Skeletal muscle tissue (tissue), 4 donors: Measurements from ENCODE around the gene NR2C2. TPM values are rescaled to one million over a fixed set of nuclear protein-coding genes. Genes with fewer than 3 reads are reported as not detected.
"Not testable (repeated sequence)": the region's sequence is repeated elsewhere in the genome, so short reads cannot be mapped to it uniquely, and the experiment has no call there.

Experiments
- H3K27ac ChIP-seq: one replicate; pipeline ENCODE4 v1.7.0; 2013; ENCODE audit warnings: mild to moderate bottlenecking, low read depth, low read length, inconsistent platforms
- H3K27me3 ChIP-seq, 3 donors: one replicate each; pipeline ENCODE4 v1.7.0; 2013; ENCODE audit warnings: low read length in 3 of 3; ENCODE audit not compliant: control insufficient read depth in 3 of 3, insufficient read depth in 3 of 3
- H3K36me3 ChIP-seq, 3 donors: one replicate each; pipeline ENCODE4 v1.7.0; 2013; ENCODE audit warnings: low read length in 3 of 3; ENCODE audit not compliant: control insufficient read depth in 3 of 3, insufficient read depth in 3 of 3
- H3K4me1 ChIP-seq, 3 donors: one replicate each; pipeline ENCODE4 v1.7.0; 2013; ENCODE audit warnings: low read length in 3 of 3, mild to moderate bottlenecking in 3 of 3; ENCODE audit not compliant: control insufficient read depth in 3 of 3, insufficient read depth in 3 of 3
- H3K4me3 ChIP-seq, 3 donors: one replicate each; pipeline ENCODE4 v1.7.0; 2013; ENCODE audit warnings: low read length in 3 of 3
- H3K9ac ChIP-seq, 3 donors: one replicate each; pipeline ENCODE4 v1.7.0; 2013; ENCODE audit warnings: low read length in 3 of 3, mild to moderate bottlenecking in 3 of 3, moderate library complexity in 2 of 3, low read depth in 1 of 3
- H3K9me3 ChIP-seq, 3 donors: one replicate each; pipeline ENCODE4 v1.7.0; 2013; ENCODE audit warnings: low read length in 3 of 3; ENCODE audit not compliant: control insufficient read depth in 3 of 3
- total RNA-seq: library from RNA; depleted of rRNA; stranded (reverse); fragments of >200 nt; gene quantifications from one replicate; pipeline ENCODE4 v1.2.3, GENCODE V29; 2014
- donor health status: Osteomylitis.

The NR2C2 gene
- total RNA-seq: 27.7 TPM

- Histone ChIP-seq H3K4me3 (peak within 1 kb of the TSS; percentile 81 to 90 (median 81)), H3K27me3 (no peaks in the 10 kb centered on the region), H3K36me3 (peaks cover 7 to 17% (median 7%) of the 10 kb centered on the region in 3 donors), H3K27ac (peak within 1 kb of the TSS; percentile 96), H3K9me3 (no peaks in the 10 kb centered on the region), H3K4me1 (peaks cover 14 to 27% (median 26%) of the 10 kb centered on the region in 3 donors), H3K9ac (peak within 1 kb of the TSS; percentile 77 to 96 (median 93))
Measured at GRCh38 chr3:14947100-14947885, at the start of gene NR2C2. NR2C2 (plus strand) TSS chr3:14947583; CDS start chr3:15003915, 56,332 bp downstream.

GRCh38 chr3:14898929-14899328 lies 48.5 kb upstream of the NR2C2 start:
- Histone ChIP-seq H3K4me1 (peaks cover 0 to 7% (median 6%) of the 10 kb centered on the region in 3 donors), H3K36me3 (peaks cover 0 to 27% (median 11%) of the 10 kb centered on the region in 3 donors), H3K9me3 (no peaks in the 10 kb centered on the region), H3K9ac (no peak overlapping the region), H3K27ac (no peak overlapping the region), H3K27me3 (peaks cover 0 to 2% (median 0%) of the 10 kb centered on the region in 3 donors), H3K4me3 (no peak overlapping the region)

GRCh38 chr3:14899993-14900618 lies 47.3 kb upstream of the NR2C2 start:
- H3K9me3 ChIP-seq: no peaks in the 10 kb centered on the region
- H3K27ac ChIP-seq: no peak overlapping the region
- H3K36me3 ChIP-seq: peaks cover 0 to 27% (median 11%) of the 10 kb centered on the region in 3 donors
- no peak overlapping the region for H3K9ac ChIP-seq
- peaks cover 0 to 2% (median 0%) of the 10 kb centered on the region in 3 donors for H3K27me3 ChIP-seq
- H3K4me3 ChIP-seq: no peak overlapping the region
- peaks cover 0 to 7% (median 6%) of the 10 kb centered on the region in 3 donors for H3K4me1 ChIP-seq

GRCh38 chr3:14900881-14901873 lies 46.2 kb upstream of the NR2C2 start:
- no peak overlapping the region for H3K9ac ChIP-seq
- no peaks in the 10 kb centered on the region for H3K9me3 ChIP-seq
- no peak overlapping the region for H3K4me3 ChIP-seq
- H3K27me3 ChIP-seq: peaks cover 0 to 2% (median 0%) of the 10 kb centered on the region in 3 donors
- no peak overlapping the region for H3K27ac ChIP-seq
- H3K4me1 ChIP-seq: peaks cover 0 to 8% (median 6%) of the 10 kb centered on the region in 3 donors
- peaks cover 0 to 27% (median 11%) of the 10 kb centered on the region in 3 donors for H3K36me3 ChIP-seq

GRCh38 chr3:14902719-14903118 lies 44.7 kb upstream of the NR2C2 start:
- Histone ChIP-seq H3K27ac (peak overlapping the region; percentile 30), H3K9ac (no peak overlapping the region), H3K27me3 (peaks cover 0 to 2% (median 0%) of the 10 kb centered on the region in 3 donors), H3K4me1 (peaks cover 0 to 14% (median 6%) of the 10 kb centered on the region in 3 donors), H3K4me3 (no peak overlapping the region), H3K9me3 (no peaks in the 10 kb centered on the region), H3K36me3 (peaks cover 0 to 24% (median 11%) of the 10 kb centered on the region in 3 donors)

GRCh38 chr3:14903501-14903900 lies 43.9 kb upstream of the NR2C2 start:
- Histone ChIP-seq H3K4me1 (peaks cover 0 to 14% (median 6%) of the 10 kb centered on the region in 3 donors), H3K36me3 (peaks cover 0 to 18% (median 11%) of the 10 kb centered on the region in 3 donors)
- H3K27me3 ChIP-seq, H3K27ac ChIP-seq, H3K4me3 ChIP-seq, H3K9me3 ChIP-seq, H3K9ac ChIP-seq: not testable (repeated sequence)

GRCh38 chr3:14905055-14905657 lies 42.2 kb upstream of the NR2C2 start:
- H3K9ac ChIP-seq: no peak overlapping the region

GRCh38 chr3:14906355-14906971 lies 40.9 kb upstream of the NR2C2 start:
- H3K36me3 ChIP-seq: peaks cover 0 to 4% (median under 1%) of the 10 kb centered on the region in 3 donors
- H3K4me3 ChIP-seq: no peak overlapping the region

More at GRCh38 chr3:14905055-14905657, 42.2 kb upstream of the NR2C2 start:
- H3K9me3 ChIP-seq: no peaks in the 10 kb centered on the region
- H3K36me3 ChIP-seq: peaks cover 0 to 7% (median 5%) of the 10 kb centered on the region in 3 donors
- no peak overlapping the region for H3K4me3 ChIP-seq
- no peak overlapping the region for H3K27ac ChIP-seq
- H3K4me1 ChIP-seq: peaks cover 0 to 14% (median 6%) of the 10 kb centered on the region in 3 donors
- H3K27me3 ChIP-seq: no peaks in the 10 kb centered on the region

More at GRCh38 chr3:14906355-14906971, 40.9 kb upstream of the NR2C2 start:
- Histone ChIP-seq H3K9me3 (no peaks in the 10 kb centered on the region), H3K9ac (no peak overlapping the region), H3K27ac (no peak overlapping the region), H3K4me1 (peaks cover 0 to 14% (median 6%) of the 10 kb centered on the region in 3 donors), H3K27me3 (no peaks in the 10 kb centered on the region)
